ENCODE results near the gene ZNF646.
"Not testable (repeated sequence)": the region's sequence is repeated elsewhere in the genome, so short reads cannot be mapped to it uniquely, and the experiment has no call there.

ZNF646 gene

DNA sequence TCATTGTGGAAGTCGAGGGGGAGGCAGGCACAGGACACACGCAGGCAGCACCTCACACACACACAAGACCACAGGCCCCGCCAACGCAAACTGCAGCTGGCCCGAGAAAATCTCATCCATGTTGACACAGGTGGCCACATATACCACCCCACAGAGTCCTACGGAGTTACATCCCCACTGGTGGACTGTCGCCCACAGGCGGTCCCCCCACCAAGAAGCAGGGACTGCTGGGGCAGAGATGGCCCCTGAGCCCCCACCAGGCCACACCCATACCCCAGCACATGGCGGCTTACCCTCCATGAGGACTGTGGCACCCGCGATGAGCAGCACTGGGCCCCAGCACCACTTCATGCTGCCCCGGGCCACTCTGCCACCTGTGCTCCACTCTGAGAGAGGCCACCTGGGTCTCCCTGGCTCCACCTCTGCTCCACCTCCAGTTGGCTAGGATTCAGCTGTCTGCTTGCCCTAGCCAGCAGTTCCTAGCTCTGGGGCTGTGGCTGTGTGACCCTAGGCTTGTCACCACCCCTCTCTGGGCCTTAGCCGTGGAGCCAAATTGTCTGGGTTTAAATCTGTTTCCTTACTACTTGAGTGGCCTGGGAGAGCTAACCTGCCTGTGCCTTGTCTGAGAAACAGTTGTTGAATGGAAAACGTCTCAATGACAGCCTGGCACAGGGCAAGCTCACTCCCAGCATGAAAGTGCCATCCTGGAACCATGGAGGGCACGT is 14.4 kb downstream of the ZNF646 start, which contains the start of gene PRSS53:
TSS of gene PRSS53 (minus strand) at position 485 of the 725 bp plus-strand sequence. CDS start at position 351, 134 bp downstream.
- Histone ChIP-seq H3K36me3 (ENCODE audit: control insufficient read depth, insufficient read depth, low read length) (no peaks in the 10 kb centered on the region), H3K27me3 (ENCODE audit: control insufficient read depth, insufficient read depth, low read length) (no peaks in the 10 kb centered on the region), H3K4me1 (ENCODE audit: control insufficient read depth, insufficient read depth, low read length) (peaks cover 16% of the 10 kb centered on the region), H3K4me3 (ENCODE audit: low read length) (no peak within 1 kb of the TSS), H3K9me3 (ENCODE audit: control insufficient read depth, low read length) (no peaks in the 10 kb centered on the region), H3K9ac (ENCODE audit: low read length) (no peak within 1 kb of the TSS)

DNA sequence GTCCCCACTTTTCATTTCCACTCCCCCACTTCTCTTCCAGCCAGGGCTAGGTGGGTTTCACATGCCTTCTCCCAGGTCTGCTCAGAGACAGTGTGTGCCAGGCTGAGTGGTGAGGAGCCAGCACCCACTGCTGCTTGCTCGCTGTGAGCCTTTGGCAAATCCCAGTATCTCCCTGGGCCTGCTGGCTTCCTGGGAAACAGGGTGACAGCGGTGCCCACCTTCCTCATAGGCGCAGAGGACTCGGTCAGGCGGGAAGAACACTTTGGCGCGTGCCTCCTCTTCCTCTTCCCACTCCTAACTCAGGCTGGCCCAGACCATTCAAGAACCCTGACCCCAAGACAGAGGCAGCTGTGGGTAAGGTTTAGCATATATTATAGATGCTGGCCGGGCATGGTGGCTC is 15.0 kb downstream of the ZNF646 start:
- H3K4me1 ChIP-seq (ENCODE audit: control insufficient read depth, insufficient read depth, low read length): peaks cover 16% of the 10 kb centered on the region
- H3K9ac ChIP-seq (ENCODE audit: low read length): no peak overlapping the region
- no peak overlapping the region for H3K4me3 ChIP-seq (ENCODE audit: low read length)
- no peaks in the 10 kb centered on the region for H3K9me3 ChIP-seq (ENCODE audit: control insufficient read depth, low read length)
- H3K36me3 ChIP-seq (ENCODE audit: control insufficient read depth, insufficient read depth, low read length): no peaks in the 10 kb centered on the region
- no peaks in the 10 kb centered on the region for H3K27me3 ChIP-seq (ENCODE audit: control insufficient read depth, insufficient read depth, low read length)

DNA sequence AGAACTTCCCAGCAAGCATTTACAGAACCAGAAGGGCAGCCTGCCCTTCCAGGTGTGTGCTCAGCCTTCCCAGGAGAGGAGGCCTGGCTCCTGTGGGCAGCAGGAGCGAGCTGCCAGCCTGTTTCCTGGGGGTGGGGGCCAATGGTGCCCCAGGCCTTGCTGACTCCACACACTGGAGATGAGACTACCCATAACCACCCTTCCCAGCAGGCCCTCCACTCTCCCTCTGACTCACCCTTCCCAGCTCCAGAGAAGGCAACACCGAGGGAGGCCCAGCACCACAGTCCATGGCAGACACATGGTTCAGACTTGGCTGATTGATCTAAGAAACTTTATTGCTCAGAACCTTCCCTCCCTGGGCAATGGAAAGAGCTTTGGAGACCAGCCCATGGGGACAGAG is 16.3 kb downstream of the ZNF646 start:
- H3K4me1 ChIP-seq (ENCODE audit: control insufficient read depth, insufficient read depth, low read length): peaks cover 22% of the 10 kb centered on the region
- H3K36me3 ChIP-seq (ENCODE audit: control insufficient read depth, insufficient read depth, low read length): no peaks in the 10 kb centered on the region
- no peak overlapping the region for H3K9ac ChIP-seq (ENCODE audit: low read length)
- no peak overlapping the region for H3K4me3 ChIP-seq (ENCODE audit: low read length)
- H3K9me3 ChIP-seq (ENCODE audit: control insufficient read depth, low read length): no peaks in the 10 kb centered on the region
- H3K27me3 ChIP-seq (ENCODE audit: control insufficient read depth, insufficient read depth, low read length): no peaks in the 10 kb centered on the region

DNA sequence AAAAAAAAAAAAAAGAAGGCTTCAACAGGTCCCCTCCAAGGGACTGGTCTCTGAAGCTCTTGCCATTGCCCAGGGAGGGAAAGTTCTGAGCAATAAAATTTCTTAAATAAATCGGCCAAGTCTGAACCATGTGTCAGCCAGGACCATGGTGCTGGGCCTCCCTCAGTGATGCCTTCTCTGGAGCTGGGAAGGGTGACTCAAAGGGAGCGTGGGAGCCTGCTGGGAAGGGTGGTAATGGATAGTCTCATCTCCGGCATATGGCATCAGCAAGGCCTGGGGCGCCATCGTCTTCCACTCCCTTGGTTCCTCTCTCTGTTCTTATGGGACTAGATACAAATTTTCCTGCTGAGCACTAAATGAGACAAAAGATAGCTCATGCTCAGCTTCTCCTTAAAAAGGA is 18.1 kb downstream of the ZNF646 start:
- no peaks in the 10 kb centered on the region for H3K9me3 ChIP-seq (ENCODE audit: control insufficient read depth, low read length)
- H3K36me3 ChIP-seq (ENCODE audit: control insufficient read depth, insufficient read depth, low read length): no peaks in the 10 kb centered on the region
- peaks cover 24% of the 10 kb centered on the region for H3K4me1 ChIP-seq (ENCODE audit: control insufficient read depth, insufficient read depth, low read length)
- H3K9ac ChIP-seq (ENCODE audit: low read length): no peak overlapping the region
- no peak overlapping the region for H3K4me3 ChIP-seq (ENCODE audit: low read length)
- H3K27me3 ChIP-seq (ENCODE audit: control insufficient read depth, insufficient read depth, low read length): no peaks in the 10 kb centered on the region

DNA sequence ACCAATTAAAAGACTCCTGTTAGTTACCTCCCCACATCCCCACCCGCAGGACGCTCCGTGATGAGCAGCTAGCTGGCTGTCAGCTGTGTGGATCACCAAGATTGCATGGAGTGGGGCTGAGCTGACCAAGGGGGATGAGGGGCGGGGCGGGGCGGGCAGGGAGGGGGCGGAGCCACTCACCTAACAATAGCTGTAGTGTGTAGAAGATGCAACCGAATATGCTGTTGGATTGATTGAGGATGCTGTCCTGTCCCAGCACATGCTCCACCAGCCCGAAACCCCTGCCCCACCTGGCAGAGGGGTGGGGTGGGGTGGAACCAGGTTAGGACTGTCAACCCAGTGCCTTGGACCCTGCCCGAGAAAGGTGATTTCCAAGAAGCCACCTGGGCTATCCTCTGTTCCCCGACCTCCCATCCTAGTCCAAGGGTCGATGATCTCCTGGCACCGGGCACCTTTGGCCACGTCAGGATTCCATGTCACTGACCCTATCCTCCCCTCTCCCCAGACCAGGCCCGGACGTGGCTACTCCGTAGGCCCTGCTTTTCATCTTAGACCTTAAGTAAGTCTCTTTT is 19.0 kb downstream of the ZNF646 start:
- H3K4me1 ChIP-seq (ENCODE audit: control insufficient read depth, insufficient read depth, low read length): peaks cover 19% of the 10 kb centered on the region
- H3K36me3 ChIP-seq (ENCODE audit: control insufficient read depth, insufficient read depth, low read length): no peaks in the 10 kb centered on the region
- H3K4me3 ChIP-seq (ENCODE audit: low read length): no peak overlapping the region
- no peaks in the 10 kb centered on the region for H3K27me3 ChIP-seq (ENCODE audit: control insufficient read depth, insufficient read depth, low read length)
- H3K9me3 ChIP-seq (ENCODE audit: control insufficient read depth, low read length): no peaks in the 10 kb centered on the region
- H3K9ac ChIP-seq (ENCODE audit: low read length): peak overlapping the region; percentile 34

DNA sequence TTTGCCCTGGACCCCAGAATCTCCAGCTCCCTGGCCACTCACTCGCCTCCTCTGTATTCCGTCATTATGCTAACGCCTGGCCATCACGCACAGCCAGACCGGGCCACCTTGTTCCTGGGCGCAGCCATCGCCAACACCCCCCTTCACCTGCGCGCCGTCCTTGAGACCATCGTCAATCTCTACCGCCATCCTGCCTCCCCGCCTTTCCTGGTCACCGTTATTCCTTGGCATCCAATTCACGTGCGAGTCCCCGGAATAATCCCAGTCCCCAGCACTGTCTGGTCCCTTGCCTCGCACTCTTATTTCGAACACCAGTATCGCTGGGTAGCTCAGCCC is 19.8 kb downstream of the ZNF646 start:
- peak overlapping the region; percentile 12 for H3K4me3 ChIP-seq (ENCODE audit: low read length)
- peaks cover 13% of the 10 kb centered on the region for H3K4me1 ChIP-seq (ENCODE audit: control insufficient read depth, insufficient read depth, low read length)
- H3K9me3 ChIP-seq (ENCODE audit: control insufficient read depth, low read length): no peaks in the 10 kb centered on the region
- H3K27me3 ChIP-seq (ENCODE audit: control insufficient read depth, insufficient read depth, low read length): no peaks in the 10 kb centered on the region
- H3K9ac ChIP-seq (ENCODE audit: low read length): peak overlapping the region; percentile 42
- no peaks in the 10 kb centered on the region for H3K36me3 ChIP-seq (ENCODE audit: control insufficient read depth, insufficient read depth, low read length)

DNA sequence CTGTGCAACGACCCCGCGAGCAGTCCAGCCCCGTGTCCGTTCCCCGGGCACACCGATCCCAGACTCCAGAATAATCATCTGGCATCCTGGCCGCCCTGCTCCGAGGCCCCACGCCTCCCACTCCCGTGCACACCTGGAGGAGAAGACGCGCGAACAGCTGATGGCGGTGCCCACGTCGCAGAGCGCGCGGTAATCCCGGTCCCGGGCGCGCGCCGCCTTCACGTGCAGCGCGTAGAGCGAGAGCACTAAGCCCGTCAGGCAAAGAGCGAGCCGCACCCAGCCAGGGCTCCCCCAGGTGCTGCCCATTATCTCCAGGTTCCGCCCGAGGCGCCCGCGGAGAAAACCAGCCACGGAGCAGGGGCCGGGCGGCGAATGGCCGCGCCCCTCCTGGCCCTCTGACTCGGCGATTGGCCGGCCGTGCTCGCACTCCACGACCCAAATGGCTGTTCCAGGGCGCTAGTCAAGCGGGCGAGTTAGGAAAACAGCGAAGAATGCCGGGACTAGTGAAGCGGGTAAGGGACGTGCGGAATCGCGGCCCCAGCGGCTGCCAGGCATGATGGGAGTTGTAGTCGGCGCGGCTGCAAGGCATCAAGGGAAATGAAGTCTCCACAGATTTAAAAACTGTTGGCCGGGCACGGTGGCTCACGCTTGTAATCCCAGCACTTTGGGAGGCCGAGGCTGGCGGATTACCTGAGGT is 20.4 kb downstream of the ZNF646 start, which contains the start of gene VKORC1:
TSS of gene VKORC1 (minus strand) at position 374 of the 697 bp plus-strand sequence. CDS start at position 306, 68 bp downstream.
- H3K4me3 ChIP-seq (ENCODE audit: low read length): peak within 1 kb of the TSS; percentile 12
- peak within 1 kb of the TSS; percentile 42 for H3K9ac ChIP-seq (ENCODE audit: low read length)
- H3K27me3 ChIP-seq (ENCODE audit: control insufficient read depth, insufficient read depth, low read length): no peaks in the 10 kb centered on the region
- H3K36me3 ChIP-seq (ENCODE audit: control insufficient read depth, insufficient read depth, low read length): no peaks in the 10 kb centered on the region
- peaks cover 13% of the 10 kb centered on the region for H3K4me1 ChIP-seq (ENCODE audit: control insufficient read depth, insufficient read depth, low read length)
- H3K9me3 ChIP-seq (ENCODE audit: control insufficient read depth, low read length): no peaks in the 10 kb centered on the region

DNA sequence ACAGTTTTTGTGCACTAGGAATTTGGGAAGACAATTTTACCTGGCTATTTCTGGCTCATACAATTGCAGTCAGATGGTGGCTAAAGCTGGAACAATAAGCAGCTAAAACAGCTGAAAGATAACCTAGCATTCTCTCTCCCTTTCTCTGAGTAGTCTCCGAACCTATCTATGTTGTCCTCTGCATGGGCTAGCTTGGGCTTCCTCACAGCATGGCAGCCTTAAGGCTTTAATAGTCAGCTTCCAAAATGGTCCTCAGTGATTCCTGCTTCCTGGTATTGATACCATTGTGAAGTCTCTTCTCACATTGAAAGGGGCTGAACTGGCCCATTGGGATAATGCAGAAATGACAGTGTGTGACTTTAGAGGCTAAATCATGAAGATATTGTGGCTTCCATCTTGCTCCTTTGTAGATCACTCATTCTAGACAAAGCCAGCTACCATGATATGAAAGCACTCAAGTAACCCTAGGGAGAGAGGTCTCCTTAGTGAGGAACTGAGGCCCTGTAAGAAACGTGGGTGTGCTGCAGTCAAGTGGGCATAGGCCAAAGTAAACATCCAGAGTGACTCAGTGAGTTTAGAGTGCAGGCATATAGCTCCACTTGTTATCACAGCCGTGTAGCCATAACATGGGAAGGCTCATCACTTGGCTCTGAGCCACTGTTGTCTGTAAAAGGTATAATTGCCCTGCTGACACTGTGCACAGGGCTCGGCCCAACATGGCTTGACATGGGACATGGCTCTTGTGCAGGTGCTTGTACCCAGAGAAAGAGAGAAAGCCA is 25.8 kb downstream of the ZNF646 start:
- no peak overlapping the region for H3K4me3 ChIP-seq (ENCODE audit: low read length)
- peaks cover 7% of the 10 kb centered on the region for H3K4me1 ChIP-seq (ENCODE audit: control insufficient read depth, insufficient read depth, low read length)
- no peak overlapping the region for H3K9ac ChIP-seq (ENCODE audit: low read length)
- H3K27me3 ChIP-seq (ENCODE audit: control insufficient read depth, insufficient read depth, low read length): no peaks in the 10 kb centered on the region
- no peaks in the 10 kb centered on the region for H3K36me3 ChIP-seq (ENCODE audit: control insufficient read depth, insufficient read depth, low read length)
- no peaks in the 10 kb centered on the region for H3K9me3 ChIP-seq (ENCODE audit: control insufficient read depth, low read length)

DNA sequence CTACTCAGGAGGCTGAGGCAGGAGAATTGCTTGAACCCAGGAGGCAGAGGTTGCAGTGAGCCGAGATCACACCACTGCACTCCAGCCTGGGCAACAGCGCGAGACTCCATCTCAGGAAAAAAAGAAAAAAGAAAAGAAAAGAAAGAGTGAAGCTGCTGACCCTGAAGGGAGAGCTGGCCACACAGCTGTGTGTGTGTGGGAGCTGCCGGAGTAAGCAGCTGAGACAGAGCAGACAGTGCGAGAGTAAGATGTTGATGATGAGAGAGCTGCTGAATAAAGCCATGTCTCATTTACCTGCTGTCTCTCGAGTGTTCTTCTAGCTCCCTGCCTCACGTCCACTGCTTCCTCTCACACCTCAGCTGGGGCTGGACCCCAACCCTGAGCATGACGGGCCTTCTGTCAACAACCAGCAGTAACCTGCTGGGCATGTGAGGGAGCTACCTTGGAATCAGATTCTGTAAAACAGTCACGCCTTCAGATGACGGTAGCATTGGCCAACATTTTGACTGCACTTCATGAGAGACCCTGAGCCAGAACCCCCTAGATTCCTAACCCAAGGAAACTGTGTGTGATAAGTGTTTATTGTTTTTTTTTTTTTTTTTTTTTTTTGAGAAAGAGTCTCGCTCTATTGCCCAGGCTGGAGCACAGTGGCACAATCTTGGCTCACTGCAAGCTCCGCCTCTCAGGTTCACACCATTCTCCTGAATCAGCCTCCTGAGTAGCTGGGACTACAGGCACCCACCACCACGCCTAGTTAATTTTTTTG is 26.8 kb downstream of the ZNF646 start:
- H3K36me3 ChIP-seq (ENCODE audit: control insufficient read depth, insufficient read depth, low read length); H3K9me3 ChIP-seq (ENCODE audit: control insufficient read depth, low read length); H3K27me3 ChIP-seq (ENCODE audit: control insufficient read depth, insufficient read depth, low read length); H3K4me3 ChIP-seq (ENCODE audit: low read length); H3K4me1 ChIP-seq (ENCODE audit: control insufficient read depth, insufficient read depth, low read length); H3K9ac ChIP-seq (ENCODE audit: low read length): not testable (repeated sequence)

DNA sequence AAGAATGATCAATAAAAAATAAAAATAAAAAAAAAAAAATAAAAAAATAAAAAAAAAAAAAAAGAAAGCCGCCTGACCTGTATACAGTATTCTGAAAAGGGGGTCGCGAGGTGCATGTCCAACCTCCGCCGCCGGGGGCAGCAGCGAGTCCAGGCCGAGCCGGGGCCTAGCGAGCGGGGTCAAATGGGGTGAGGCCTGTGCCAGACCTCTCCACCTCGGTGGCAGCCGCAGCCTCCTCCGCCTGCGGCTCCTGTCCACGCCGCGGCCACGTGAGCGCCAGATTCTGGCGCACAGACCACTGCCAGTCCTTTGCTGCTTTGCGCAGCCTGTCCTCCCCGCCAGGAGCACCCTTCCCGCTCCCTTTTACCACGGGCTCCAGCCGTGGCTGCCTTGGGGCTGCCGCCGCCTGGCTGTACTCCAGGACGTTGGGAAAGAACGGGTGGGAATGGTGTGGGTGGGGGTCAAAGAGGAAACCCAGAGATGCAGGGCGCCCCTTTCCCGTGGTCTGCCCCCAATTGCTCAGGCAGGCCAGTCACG is 31.5 kb downstream of the ZNF646 start:
- Histone ChIP-seq H3K36me3 (ENCODE audit: control insufficient read depth, insufficient read depth, low read length) (no peaks in the 10 kb centered on the region), H3K4me3 (ENCODE audit: low read length) (no peak overlapping the region), H3K9ac (ENCODE audit: low read length) (no peak overlapping the region), H3K4me1 (ENCODE audit: control insufficient read depth, insufficient read depth, low read length) (peaks cover 7% of the 10 kb centered on the region), H3K27me3 (ENCODE audit: control insufficient read depth, insufficient read depth, low read length) (no peaks in the 10 kb centered on the region), H3K9me3 (ENCODE audit: control insufficient read depth, low read length) (no peaks in the 10 kb centered on the region)

All from mucosa of stomach (tissue), 1 donor.